Stimulated activated CD8-positive, alpha-beta memory T cell treated with anti-CD3 and anti-CD28 coated beads, Interleukin-7, amount 100 ng/mL, for 1 hour (primary cell): ENCODE measurements around the gene FSD1L.
A peak's percentile ranks its signal among the peaks of the same experiment; 100 is the strongest.

Experiments
- DNase-seq, 2 donors: peaks; one replicate each; pipeline ENCODE4 v3.0.0-alpha.2; 2020; ENCODE audit warnings: low read depth in 2 of 2

FSD1L gene

GRCh38 chr9:105447814-105448812, at the start of gene FSD1L:
FSD1L (plus strand) TSS chr9:105448034; CDS start chr9:105448221, 187 bp downstream.
- DNase-seq, result peak; percentile 46 to 48

GRCh38 chr9:105399117-105399516, 48.7 kb upstream of the FSD1L start:
- DNase-seq, result no peak

GRCh38 chr9:105401651-105402050, 46.2 kb upstream of the FSD1L start:
- DNase-seq, result no peak

GRCh38 chr9:105403552-105404248, 44.1 kb upstream of the FSD1L start:
- DNase-seq, result no peak

GRCh38 chr9:105405514-105406131, 42.2 kb upstream of the FSD1L start:
- peak; percentile 20 to 29 for DNase-seq

- DNase-seq, result no peak
Observed at GRCh38 chr9:105406369-105406768, 41.5 kb upstream of the FSD1L start.

- no peak for DNase-seq
Observed at GRCh38 chr9:105413525-105413924, 34.3 kb upstream of the FSD1L start.

GRCh38 chr9:105414947-105415661, 32.7 kb upstream of the FSD1L start:
- DNase-seq, result peak; percentile 14 to 40

- no peak for DNase-seq
Observed at GRCh38 chr9:105415662-105415980, 32.2 kb upstream of the FSD1L start.

- no peak for DNase-seq
Observed at GRCh38 chr9:105416840-105417239, 31.0 kb upstream of the FSD1L start.

- no peak for DNase-seq
Observed at GRCh38 chr9:105418588-105419500, 29.0 kb upstream of the FSD1L start.

GRCh38 chr9:105419816-105420597, 27.8 kb upstream of the FSD1L start:
- DNase-seq, result no peak

GRCh38 chr9:105421154-105421553, 26.7 kb upstream of the FSD1L start:
- DNase-seq, result no peak

GRCh38 chr9:105421864-105422263, 26.0 kb upstream of the FSD1L start:
- DNase-seq, result no peak

- DNase-seq, result no peak
Observed at GRCh38 chr9:105425816-105426433, 21.9 kb upstream of the FSD1L start.

- DNase-seq, result no peak
Observed at GRCh38 chr9:105426657-105427056, 21.2 kb upstream of the FSD1L start.

GRCh38 chr9:105431424-105432246, 16.2 kb upstream of the FSD1L start:
- DNase-seq, result no peak

- DNase-seq, result no peak
Observed at GRCh38 chr9:105432247-105432842, 15.5 kb upstream of the FSD1L start.
